GM11168 (cell line): ENCODE measurements around the gene TTLL5.

Experiments used
- in situ Hi-C: fragments of 300-500 bp; cut with MboI; formaldehyde crosslinking; loops from one replicate; pipeline ENCODE4 v1.12.0; 2022; ENCODE audit warnings: low sequenced_read_pairs; ENCODE audit not compliant: unreplicated experiment

Gene TTLL5

DNA sequence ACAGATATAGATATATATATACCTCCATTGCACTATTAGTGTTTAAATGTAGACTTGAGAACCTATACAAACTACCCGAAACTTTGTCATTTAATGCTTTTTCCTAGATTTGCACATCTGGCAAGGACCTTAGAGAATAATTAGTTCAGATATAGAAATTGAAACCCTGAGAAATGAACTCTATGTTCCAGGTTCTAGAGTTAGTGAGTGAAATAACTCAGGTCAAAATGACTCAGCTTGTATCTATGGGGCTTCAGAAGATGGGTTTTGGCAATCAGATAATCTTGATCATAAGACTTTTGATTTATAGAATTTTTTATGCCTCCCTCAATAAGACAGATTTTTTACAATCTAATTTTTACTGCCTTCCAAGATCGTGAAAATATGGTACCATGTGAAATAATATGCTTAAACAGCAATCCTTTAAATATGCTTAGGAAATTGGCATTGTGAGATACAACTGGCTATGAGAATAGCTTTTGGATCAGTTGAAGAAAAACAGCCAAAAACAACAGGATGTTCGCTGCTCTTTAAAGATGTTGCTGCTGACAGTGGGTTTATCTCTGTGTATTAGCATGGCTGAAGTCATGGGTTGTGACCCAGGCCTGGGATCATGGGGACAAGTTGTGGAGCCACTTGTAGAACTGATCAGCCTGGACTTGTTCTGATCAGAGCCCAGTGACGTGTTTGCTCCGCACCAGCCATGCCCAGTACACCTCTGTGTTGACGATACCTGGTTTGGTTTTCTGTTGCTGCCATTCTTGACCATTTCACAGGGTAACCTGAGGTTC, 63.6 kb downstream of the TTLL5 start:
- in situ Hi-C loops, result no loop called here

GRCh38 chr14:75725481-75725880, 64.4 kb downstream of the TTLL5 start:
- in situ Hi-C loops, result no loop called here

GRCh38 chr14:75726321-75726720, 65.3 kb downstream of the TTLL5 start:
- in situ Hi-C loops, result no loop called here

GRCh38 chr14:75727124-75727523, 66.1 kb downstream of the TTLL5 start:
- in situ Hi-C loops, result no loop called here

GRCh38 chr14:75732888-75733287, 71.8 kb downstream of the TTLL5 start:
- in situ Hi-C loops, result no loop called here

GRCh38 chr14:75734854-75735253, 73.8 kb downstream of the TTLL5 start:
- in situ Hi-C loops, result no loop called here

DNA sequence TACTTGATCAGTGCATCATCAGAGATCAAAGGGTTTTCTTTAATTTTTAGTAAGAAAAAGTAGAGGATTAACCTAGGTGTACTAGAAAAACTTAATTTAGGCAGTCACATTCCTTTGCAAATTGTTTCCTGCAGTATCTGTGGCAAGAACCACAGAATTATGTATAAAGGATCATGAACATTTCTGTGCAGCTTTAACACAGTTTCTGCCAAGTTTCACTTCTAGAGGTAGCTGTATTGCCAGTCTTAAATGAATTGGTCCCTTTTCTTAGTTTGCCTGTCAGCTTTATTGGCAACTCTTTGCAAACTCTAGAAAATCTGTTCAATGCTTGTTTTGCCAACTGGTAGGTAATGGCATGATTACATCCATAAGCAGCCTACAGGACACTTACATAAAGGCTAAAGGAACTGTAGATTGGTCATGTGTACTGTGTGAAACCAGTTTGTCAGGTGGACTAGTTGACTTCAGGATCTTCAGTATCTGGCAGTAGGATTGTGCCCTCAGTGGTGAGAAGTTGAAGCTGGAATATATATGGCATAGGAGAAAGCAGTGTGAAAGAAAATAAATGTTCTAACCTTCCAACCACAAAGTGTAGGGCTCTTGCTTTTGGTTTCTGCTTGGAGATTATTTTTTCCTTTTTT, 75.9 kb downstream of the TTLL5 start:
- in situ Hi-C loops, result no loop called here

DNA sequence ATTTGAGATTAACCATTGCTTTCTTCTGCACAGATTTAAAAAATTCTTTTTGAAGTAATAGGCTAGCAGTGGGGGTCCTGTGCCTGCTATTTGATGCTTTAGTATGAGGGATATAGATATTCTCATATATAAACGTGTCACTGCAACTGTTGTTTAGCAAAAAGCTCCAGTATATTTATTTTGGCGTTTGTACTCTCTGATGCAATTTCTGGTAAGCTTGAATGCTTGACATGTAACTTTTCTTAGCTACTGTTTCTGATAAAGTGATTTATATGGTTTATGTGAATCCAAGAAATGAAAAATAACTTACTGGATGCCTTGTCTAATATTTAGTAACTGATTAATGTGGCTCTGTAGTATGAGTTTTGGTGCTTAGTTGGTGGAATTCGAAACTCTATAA, 77.1 kb downstream of the TTLL5 start:
- in situ Hi-C loops, result no loop called here

DNA sequence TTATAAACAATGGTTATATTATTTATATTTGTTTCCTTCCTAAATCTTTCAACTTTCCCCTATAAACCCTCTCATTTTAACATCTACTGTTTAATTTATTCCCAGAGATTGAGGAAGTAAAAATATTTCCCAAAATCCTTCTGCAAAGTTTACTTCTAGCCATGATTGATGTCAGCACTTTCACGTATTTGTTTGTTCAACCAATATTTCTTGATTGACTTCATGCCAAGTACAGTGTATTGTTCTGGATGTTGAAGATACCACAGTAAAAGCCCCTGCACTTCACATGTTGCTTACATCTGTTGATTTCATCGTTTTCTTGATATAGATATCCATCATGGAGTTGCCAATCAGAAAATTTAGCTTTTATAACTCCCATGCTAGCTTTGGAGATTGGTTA, 81.8 kb downstream of the TTLL5 start:
- in situ Hi-C loops, result no loop called here

GRCh38 chr14:75747899-75748298, 86.9 kb downstream of the TTLL5 start:
- in situ Hi-C loops, result no loop called here

GRCh38 chr14:75748336-75748735, 87.3 kb downstream of the TTLL5 start:
- in situ Hi-C loops, result no loop called here

GRCh38 chr14:75751296-75751695, 90.2 kb downstream of the TTLL5 start:
- in situ Hi-C loops, result no loop called here

GRCh38 chr14:75752086-75752485, 91.0 kb downstream of the TTLL5 start:
- in situ Hi-C loops, result no loop called here

DNA sequence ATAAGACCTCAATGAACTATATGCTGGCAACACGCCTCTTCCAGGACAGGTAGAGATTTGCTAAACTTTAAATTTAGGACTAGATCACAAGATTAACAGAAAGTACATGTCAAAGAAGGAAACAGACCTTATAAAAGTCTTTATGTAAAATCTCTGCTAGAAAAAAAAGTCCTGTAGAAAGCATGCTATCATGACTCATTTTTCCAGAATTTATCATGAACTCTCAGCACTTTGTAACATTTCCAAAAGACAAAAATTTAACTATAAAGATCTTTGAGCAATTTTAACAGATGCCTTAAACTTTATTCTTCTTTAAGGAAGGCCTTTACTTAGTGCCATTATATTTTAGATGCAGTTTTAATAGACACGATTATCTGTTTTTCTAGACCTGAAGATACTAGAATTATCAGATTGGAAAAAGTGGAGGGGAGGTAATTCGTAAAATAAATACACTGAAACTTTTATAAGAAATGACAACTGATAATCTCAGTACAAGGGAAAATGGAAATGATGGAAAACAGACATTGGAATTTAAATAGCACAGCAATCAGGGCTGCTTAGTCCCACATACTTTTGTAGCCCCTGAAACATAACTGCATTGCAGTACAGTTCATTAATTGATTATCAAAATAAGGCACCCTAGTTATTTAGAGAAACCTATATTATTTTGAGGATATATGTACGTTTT, 92.0 kb downstream of the TTLL5 start:
- in situ Hi-C loops, result no loop called here

GRCh38 chr14:75753696-75754095, 92.7 kb downstream of the TTLL5 start:
- in situ Hi-C loops, result no loop called here

GRCh38 chr14:75757644-75758402, 96.8 kb downstream of the TTLL5 start:
- in situ Hi-C loops, result no loop called here

GRCh38 chr14:75764020-75764419, 103.0 kb downstream of the TTLL5 start:
- in situ Hi-C loops, result no loop called here

DNA sequence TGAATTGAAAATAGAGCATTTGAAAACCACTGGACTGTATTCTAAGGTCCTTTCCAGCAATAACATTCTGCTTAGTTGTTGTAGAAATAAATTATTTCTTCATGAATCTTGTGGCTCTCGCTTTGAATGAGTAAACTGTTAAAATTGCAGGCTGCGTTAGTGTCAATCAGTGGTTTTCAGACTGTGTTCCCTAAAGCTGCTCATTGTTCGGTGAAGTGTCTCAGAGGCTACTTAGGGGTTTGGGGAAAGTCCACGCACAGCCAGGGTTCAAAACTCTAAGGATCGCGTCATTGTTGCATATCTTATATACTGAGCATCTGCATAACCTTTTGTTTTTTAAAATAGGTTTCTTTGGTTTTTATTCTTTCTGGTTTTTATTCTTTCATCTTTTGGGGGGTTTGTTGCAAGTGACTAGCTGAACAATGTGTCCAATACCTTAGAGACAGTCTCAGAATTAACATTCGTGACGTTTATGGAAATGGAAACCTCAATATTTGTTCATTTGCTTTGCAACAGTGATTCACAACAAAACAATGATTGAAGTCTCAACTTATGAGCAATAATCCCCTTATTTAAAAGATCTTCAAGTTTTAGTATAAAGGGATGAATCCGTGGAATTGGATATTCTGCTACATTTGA, 108.1 kb downstream of the TTLL5 start:
- in situ Hi-C loops, result no loop called here

DNA sequence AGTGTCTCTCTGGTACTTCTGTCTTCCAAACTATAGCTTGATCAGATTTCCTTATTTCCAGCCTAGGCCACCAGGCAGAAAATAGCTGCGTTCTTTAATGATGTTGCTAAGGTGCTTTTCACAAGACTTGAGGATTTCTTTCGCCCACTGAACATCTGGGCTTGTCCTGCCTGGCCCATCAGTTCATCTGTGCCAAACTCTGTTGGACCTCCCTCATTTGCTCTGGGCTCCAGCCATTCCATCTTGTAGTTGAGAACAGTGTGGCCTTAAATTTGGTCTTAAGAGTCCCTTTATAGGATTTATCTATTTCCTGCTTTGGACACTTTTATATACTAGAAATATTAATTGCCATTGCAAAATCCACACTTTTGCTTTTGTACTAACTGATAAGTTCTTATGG, 109.6 kb downstream of the TTLL5 start:
- in situ Hi-C loops, result no loop called here

- in situ Hi-C loops, result no loop called here
Observed at GRCh38 chr14:75771595-75771994, 110.5 kb downstream of the TTLL5 start.
